Kidney (tissue), 14 donors: Measurements from ENCODE around the gene B4GAT1. TPM values are rescaled to one million over a fixed set of nuclear protein-coding genes. Genes with fewer than 3 reads are reported as not detected.

ENCODE experiments used
- DNase-seq, 5 donors: peaks; one replicate each; pipeline ENCODE4 v3.0.0-alpha.2; 2013 to 2020
- FAIRE-seq: peaks from 2 replicates; lab custom pipeline; 2012; peaks lifted over from hg19 to GRCh38; lab: Jason Lieb, UNC
- H3K27ac ChIP-seq, 2 donors: one replicate each; pipeline ENCODE4 v1.7.0; 2013; ENCODE audit warnings: low read depth in 2 of 2, low read length in 2 of 2, inconsistent platforms in 1 of 2
- H3K27me3 ChIP-seq: one replicate; pipeline ENCODE4 v1.7.1; 2013; ENCODE audit warnings: low read length, inconsistent platforms; ENCODE audit not compliant: control insufficient read depth, insufficient read depth
- H3K36me3 ChIP-seq, 3 donors: one replicate each; pipeline versions ENCODE4 v1.7.0 to v1.7.1; 2013; ENCODE audit warnings: low read length in 3 of 3, control low read depth in 1 of 3, inconsistent platforms in 1 of 3; ENCODE audit not compliant: insufficient read depth in 3 of 3, control insufficient read depth in 2 of 3
- H3K4me1 ChIP-seq, 3 donors: one replicate each; pipeline versions ENCODE4 v1.7.0 to v1.7.1; 2013; ENCODE audit warnings: low read length in 3 of 3, inconsistent platforms in 1 of 3, low read depth in 1 of 3; ENCODE audit not compliant: control insufficient read depth in 2 of 3, insufficient read depth in 2 of 3
- H3K4me3 ChIP-seq, 3 donors: one replicate each; pipeline versions ENCODE4 v1.7.0 to v1.8.1; 2013; ENCODE audit warnings: low read length in 3 of 3, control low read depth in 1 of 3, inconsistent platforms in 1 of 3
- H3K9ac ChIP-seq, 3 donors: one replicate each; pipeline versions ENCODE4 v1.7.0 to v1.7.1; 2013; ENCODE audit warnings: low read length in 3 of 3, control low read depth in 1 of 3, inconsistent platforms in 1 of 3
- H3K9me3 ChIP-seq, 3 donors: one replicate each; pipeline versions ENCODE4 v1.7.0 to v1.7.1; 2013; ENCODE audit warnings: low read length in 3 of 3, control low read depth in 1 of 3, inconsistent platforms in 1 of 3; ENCODE audit not compliant: control insufficient read depth in 2 of 3, insufficient read depth in 1 of 3
- intact Hi-C: fragments of 100-400 bp; cut with DNase I; formaldehyde crosslinking; loops from one replicate; pipeline ENCODE4 v1.11.1; 2022
- polyA plus RNA-seq: library from polyadenylated mRNA; stranded (reverse); fragments of 350-450 nt; fragmentation: Illumina TruSeq; extraction: RNeasy Lipid Tissue Mini Kit (QIAGEN cat#74804); gene quantifications from one replicate; pipeline ENCODE4 v1.2.3, GENCODE V29; 2014; ENCODE audit warnings: low read depth, low replicate concordance; ENCODE audit not compliant: insufficient read depth
- total RNA-seq: library from RNA; stranded (reverse); fragmentation: NEBNext Ultra II Directional; extraction: Animal tissue kit (Norgen Biotek cat#: 25700); gene quantifications from one replicate; pipeline ENCODE4 v1.2.1, GENCODE V29; 2021
- TF ChIP-seq, protein P1 (sequence below): IDR thresholded peaks from 3 replicates; pipeline ENCODE4 v1.5.1; 2012; ENCODE audit warnings: mild to moderate bottlenecking, moderate library complexity, borderline replicate concordance; ENCODE audit not compliant: insufficient read depth; ENCODE audit errors: extremely low read depth
- donor health status: control.
- donor health status: control.
- donor health status: control.
- donor health status: control.
- donor health status: control.
- donor health status: DM: yes; HTN: yes; CAD: no.
- donor health status: Normal renal cell carcinoma (clear cell type).

The B4GAT1 gene
- total and polyA plus RNA-seq, 2 donors from 2014 or later = 21.7 to 59.9 TPM

DNA sequence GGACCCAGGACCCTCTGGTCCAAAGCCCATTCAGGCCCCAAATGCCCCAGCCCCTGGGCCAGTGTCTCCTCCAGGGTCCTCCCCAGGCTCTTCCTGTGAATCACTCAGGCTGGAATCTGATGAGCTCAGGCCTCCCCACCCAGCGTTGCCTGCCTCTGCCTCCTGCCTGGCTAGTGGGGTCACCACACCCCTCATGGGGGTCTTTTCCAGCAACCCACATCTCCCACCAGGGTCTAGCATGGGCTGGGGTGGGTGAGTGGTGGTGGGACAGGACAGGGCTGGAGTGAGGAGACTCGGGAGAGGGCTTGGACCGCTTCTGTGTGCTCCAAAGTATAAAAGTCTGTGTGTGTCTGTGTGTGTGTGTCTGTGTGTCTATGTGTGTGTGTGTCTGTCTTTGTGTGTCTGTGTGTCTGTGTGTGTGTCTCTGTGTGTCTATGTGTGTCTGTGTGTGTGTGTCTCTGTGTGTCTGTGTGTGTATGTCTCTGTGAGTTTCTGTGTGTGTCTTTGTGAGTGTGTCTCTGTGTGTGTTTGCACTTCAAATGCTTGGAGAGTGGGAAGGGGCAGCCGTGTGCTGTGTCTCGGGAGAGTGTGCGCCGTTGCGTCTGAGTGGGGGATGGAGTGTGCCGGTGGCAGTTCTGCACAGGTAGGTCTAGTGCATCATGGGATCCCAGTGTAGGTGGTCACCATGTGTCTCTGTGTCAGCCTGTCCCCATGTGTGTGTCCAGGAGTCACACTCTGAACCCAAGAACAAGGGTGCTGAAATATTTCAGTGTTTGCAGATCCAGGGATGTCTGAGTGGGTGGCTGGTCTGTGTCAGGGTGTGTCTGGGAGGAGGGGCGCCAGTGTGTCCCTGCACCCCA is 20.0 kb downstream of the B4GAT1 start:
- Histone ChIP-seq H3K36me3 (no peaks in the 10 kb centered on the region), H3K9me3 (no peaks in the 10 kb centered on the region), H3K27me3 (no peaks in the 10 kb centered on the region), H3K9ac (no peak overlapping the region), H3K4me1 (peaks cover 0 to 17% (median 11%) of the 10 kb centered on the region in 3 donors), H3K27ac (peak overlapping the region in 1 of 2 donors; percentile 53), H3K4me3 (no peak overlapping the region)
- intact Hi-C loops = no loop called here
- DNase-seq (peak in 1 of 5 donors; percentile 78), FAIRE-seq (no peak)
- TF ChIP-seq, protein P1, sequence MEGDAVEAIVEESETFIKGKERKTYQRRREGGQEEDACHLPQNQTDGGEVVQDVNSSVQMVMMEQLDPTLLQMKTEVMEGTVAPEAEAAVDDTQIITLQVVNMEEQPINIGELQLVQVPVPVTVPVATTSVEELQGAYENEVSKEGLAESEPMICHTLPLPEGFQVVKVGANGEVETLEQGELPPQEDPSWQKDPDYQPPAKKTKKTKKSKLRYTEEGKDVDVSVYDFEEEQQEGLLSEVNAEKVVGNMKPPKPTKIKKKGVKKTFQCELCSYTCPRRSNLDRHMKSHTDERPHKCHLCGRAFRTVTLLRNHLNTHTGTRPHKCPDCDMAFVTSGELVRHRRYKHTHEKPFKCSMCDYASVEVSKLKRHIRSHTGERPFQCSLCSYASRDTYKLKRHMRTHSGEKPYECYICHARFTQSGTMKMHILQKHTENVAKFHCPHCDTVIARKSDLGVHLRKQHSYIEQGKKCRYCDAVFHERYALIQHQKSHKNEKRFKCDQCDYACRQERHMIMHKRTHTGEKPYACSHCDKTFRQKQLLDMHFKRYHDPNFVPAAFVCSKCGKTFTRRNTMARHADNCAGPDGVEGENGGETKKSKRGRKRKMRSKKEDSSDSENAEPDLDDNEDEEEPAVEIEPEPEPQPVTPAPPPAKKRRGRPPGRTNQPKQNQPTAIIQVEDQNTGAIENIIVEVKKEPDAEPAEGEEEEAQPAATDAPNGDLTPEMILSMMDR = no peak

DNA sequence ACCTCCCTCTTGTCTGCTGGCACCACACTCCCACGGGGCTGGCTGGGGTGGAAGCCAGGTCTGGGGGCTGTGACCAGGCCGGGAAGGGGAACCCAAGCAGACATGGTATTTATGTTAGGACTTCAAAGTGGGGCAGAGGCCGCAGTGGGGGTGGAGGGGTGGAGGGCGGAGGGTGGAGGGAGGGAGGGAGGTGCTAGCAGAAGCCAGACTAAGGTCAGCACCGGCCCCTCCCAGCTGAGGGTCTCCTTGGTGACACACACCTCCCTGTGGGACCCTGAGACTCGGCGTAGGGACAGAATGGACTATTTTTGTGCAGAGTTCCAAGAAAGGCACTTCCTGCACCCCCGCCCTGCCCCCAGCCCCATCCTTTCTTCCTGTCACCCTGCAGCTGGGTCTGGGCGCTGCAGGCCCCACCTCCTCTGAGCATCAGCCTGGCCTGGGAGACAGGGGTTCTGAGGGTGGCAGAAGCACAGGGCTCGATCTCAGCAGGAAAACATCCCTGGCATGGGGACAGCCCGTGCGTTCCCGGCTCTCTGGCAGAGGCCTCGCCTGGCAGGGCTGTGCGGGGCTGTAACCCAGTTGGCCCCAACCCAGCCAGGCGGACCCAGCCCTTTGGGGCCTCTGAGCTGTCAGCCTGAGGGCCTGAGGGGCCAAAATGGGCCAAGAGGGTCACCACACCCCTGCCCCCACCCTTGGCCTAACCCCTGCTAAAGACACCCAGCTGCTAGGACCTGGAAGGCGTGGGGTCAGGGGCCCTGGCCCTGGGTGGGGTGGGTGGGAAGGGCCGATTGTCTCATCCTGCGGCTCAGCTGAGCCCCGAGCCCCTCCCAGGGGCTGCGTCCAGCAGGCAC is 20.9 kb downstream of the B4GAT1 start:
- no peak overlapping the region for H3K4me3 ChIP-seq
- no peaks in the 10 kb centered on the region for H3K9me3 ChIP-seq
- H3K36me3 ChIP-seq = no peaks in the 10 kb centered on the region
- TF ChIP-seq, protein P1 = no peak
- intact Hi-C loops = no loop called here
- no peak overlapping the region for H3K9ac ChIP-seq
- peaks cover 0 to 17% (median 11%) of the 10 kb centered on the region in 3 donors for H3K4me1 ChIP-seq
- FAIRE-seq = no peak
- no peaks in the 10 kb centered on the region for H3K27me3 ChIP-seq
- H3K27ac ChIP-seq = peak overlapping the region in 1 of 2 donors; percentile 26
- DNase-seq = peak in 3 of 5 donors; percentile 50 to 87 (median 73)

DNA sequence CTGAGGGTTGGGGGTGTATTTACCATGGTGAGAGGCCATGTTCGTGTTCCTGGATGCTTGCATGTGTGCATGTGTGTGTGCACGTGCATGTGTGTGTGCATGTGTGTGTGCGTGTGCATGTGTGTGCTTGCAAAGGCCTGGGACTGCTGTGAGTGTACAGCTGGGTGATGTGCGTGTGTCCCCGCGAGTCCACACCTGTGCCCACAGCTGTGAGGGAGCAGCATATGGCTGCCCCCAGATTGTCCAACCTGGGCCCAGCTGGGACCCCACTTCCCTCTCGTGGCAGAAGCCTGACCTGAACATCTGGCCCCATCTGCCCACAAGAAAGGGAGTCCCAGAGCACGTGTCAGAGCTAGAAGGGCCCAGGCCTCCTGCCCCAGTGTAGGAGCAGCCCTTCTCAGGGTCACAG is 22.2 kb downstream of the B4GAT1 start:
- FAIRE-seq = no peak
- Histone ChIP-seq H3K27me3 (no peaks in the 10 kb centered on the region), H3K27ac (no peak overlapping the region), H3K4me1 (peaks cover 0 to 17% (median 11%) of the 10 kb centered on the region in 3 donors), H3K36me3 (no peaks in the 10 kb centered on the region), H3K9ac (no peak overlapping the region), H3K9me3 (no peaks in the 10 kb centered on the region), H3K4me3 (no peak overlapping the region)
- DNase-seq = peak in 1 of 5 donors; percentile 68
- TF ChIP-seq, protein P1 = no peak
- intact Hi-C loops = no loop called here
